ENCODE measurements around the gene RUNX1. TPM values are rescaled to one million over a fixed set of nuclear protein-coding genes. Genes with fewer than 3 reads are reported as not detected.

RUNX1 gene
- total RNA-seq, 1 experiment from 2014 or later: 0.52 TPM

DNA sequence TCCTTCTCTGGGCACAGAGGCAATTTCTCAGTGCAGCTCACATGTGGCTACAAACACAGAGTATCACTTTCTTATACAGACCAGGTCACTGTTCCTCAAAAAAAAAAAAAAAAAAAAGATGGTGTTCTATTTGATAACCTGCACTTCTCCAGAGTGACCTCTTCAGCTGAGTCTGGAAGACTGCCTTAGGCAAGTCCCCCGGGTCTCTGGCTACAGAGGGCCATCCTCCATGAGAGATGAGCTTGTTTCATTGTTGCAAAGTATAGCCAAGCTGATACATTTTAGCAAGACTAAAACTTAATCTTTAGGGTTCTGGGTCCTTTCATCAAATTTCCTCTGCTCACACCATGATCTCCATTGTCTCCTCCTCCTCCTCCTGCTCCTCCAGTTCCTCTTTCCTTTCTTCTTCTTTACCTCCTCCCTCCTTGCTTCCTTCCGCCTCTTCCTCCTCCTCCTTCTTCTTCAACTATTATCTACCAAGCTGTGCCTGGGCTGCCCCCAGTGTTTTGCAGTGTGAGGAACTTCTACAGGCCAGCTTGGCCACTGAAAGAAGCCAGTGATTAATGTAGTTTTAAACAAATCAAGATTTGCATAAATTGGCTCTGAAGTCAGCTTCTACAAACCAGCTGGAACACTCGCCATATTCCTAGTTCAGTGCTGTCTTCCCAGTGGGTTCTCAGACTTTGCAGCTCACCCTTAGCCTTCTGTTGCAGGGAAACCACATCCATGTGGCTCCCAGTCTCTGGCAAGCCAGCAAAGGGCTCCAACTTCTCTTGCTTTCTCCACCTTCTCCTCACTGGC, 139.4 kb downstream of the RUNX1 start:
- TF ChIP-seq, protein P1, sequence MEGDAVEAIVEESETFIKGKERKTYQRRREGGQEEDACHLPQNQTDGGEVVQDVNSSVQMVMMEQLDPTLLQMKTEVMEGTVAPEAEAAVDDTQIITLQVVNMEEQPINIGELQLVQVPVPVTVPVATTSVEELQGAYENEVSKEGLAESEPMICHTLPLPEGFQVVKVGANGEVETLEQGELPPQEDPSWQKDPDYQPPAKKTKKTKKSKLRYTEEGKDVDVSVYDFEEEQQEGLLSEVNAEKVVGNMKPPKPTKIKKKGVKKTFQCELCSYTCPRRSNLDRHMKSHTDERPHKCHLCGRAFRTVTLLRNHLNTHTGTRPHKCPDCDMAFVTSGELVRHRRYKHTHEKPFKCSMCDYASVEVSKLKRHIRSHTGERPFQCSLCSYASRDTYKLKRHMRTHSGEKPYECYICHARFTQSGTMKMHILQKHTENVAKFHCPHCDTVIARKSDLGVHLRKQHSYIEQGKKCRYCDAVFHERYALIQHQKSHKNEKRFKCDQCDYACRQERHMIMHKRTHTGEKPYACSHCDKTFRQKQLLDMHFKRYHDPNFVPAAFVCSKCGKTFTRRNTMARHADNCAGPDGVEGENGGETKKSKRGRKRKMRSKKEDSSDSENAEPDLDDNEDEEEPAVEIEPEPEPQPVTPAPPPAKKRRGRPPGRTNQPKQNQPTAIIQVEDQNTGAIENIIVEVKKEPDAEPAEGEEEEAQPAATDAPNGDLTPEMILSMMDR (conservative IDR thresholded peaks at IDR 0.05; ENCODE audit: low read depth, low read length): no peak
- no peak for TF ChIP-seq EZH2 (IDR thresholded peaks at IDR 0.05; ENCODE audit: borderline replicate concordance, low read depth, low read length, poor library complexity, severe bottlenecking)
- no peak for DNase-seq (ENCODE audit: low spot score)
- no peak overlapping the region for H3K4me3 ChIP-seq (ENCODE audit: low read depth, low read length, poor library complexity, severe bottlenecking)
- POLR2A ChIA-PET (ENCODE audit: low non-redundant PET): no interaction called here
- no peaks in the 10 kb centered on the region for H3K36me3 ChIP-seq (ENCODE audit: insufficient read depth, low read length, poor library complexity, severe bottlenecking)
- intact Hi-C loops (cut with micrococcal nuclease; ENCODE audit: unreplicated experiment): no loop called here
- H3K9me3 ChIP-seq (ENCODE audit: low read depth, low read length, poor library complexity, severe bottlenecking): no peaks in the 10 kb centered on the region
- H3K27ac ChIP-seq (ENCODE audit: low read depth, low read length, poor library complexity, severe bottlenecking): no peak overlapping the region
- peaks cover 66% of the 10 kb centered on the region for H3K27me3 ChIP-seq (replicated peaks; ENCODE audit: insufficient read depth, low read depth, low read length, poor library complexity)
- H3K4me1 ChIP-seq (ENCODE audit: insufficient read depth, low read length, poor library complexity, severe bottlenecking): no peaks in the 10 kb centered on the region
- CTCF ChIA-PET: no interaction called here
- BruUV-seq (replicated peaks): no TSS peak

DNA sequence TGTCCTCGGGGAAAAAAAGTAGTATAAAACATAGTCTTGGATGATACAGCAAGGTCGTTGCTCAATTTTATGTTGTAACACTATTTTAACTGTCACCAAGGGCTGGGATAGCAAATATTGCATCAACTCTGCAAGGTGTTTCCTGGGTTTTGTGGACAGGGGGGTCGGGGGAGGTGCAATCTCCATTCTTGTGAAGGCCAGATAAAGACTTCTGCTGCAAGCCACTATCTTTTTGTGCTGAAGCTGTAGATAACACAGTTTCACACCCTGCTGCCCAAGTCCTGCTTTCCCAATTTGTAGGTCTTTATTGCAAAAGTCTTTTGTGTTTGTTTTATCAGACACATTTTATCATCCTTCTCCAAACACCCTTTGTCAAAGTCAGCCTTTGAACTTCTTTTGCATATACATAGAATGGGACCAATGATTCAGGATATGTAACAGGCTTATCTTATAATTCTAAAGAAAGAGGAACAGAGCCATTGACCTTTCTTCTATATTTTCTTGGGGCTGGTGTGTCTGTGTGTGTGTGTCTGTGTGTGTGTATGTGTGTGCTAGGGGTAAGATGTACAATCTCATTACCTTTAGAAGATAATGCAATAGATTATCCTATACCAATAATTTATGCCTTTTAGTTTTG, 140.6 kb downstream of the RUNX1 start:
- TF ChIP-seq, protein P1 (conservative IDR thresholded peaks at IDR 0.05; ENCODE audit: low read depth, low read length): no peak
- TF ChIP-seq EZH2 (IDR thresholded peaks at IDR 0.05; ENCODE audit: borderline replicate concordance, low read depth, low read length, poor library complexity, severe bottlenecking): no peak
- H3K9me3 ChIP-seq (ENCODE audit: low read depth, low read length, poor library complexity, severe bottlenecking): no peaks in the 10 kb centered on the region
- ChIA-PET CTCF (no interaction called here), POLR2A (ENCODE audit: low non-redundant PET) (no interaction called here)
- DNase-seq (ENCODE audit: low spot score): no peak
- no peak overlapping the region for H3K4me3 ChIP-seq (ENCODE audit: low read depth, low read length, poor library complexity, severe bottlenecking)
- H3K4me1 ChIP-seq (ENCODE audit: insufficient read depth, low read length, poor library complexity, severe bottlenecking): no peaks in the 10 kb centered on the region
- intact Hi-C loops (cut with micrococcal nuclease; ENCODE audit: unreplicated experiment): no loop called here
- BruUV-seq (replicated peaks): no TSS peak
- H3K27me3 ChIP-seq (replicated peaks; ENCODE audit: insufficient read depth, low read depth, low read length, poor library complexity): peaks cover 73% of the 10 kb centered on the region
- H3K36me3 ChIP-seq (ENCODE audit: insufficient read depth, low read length, poor library complexity, severe bottlenecking): no peaks in the 10 kb centered on the region
- H3K27ac ChIP-seq (ENCODE audit: low read depth, low read length, poor library complexity, severe bottlenecking): no peak overlapping the region

DNA sequence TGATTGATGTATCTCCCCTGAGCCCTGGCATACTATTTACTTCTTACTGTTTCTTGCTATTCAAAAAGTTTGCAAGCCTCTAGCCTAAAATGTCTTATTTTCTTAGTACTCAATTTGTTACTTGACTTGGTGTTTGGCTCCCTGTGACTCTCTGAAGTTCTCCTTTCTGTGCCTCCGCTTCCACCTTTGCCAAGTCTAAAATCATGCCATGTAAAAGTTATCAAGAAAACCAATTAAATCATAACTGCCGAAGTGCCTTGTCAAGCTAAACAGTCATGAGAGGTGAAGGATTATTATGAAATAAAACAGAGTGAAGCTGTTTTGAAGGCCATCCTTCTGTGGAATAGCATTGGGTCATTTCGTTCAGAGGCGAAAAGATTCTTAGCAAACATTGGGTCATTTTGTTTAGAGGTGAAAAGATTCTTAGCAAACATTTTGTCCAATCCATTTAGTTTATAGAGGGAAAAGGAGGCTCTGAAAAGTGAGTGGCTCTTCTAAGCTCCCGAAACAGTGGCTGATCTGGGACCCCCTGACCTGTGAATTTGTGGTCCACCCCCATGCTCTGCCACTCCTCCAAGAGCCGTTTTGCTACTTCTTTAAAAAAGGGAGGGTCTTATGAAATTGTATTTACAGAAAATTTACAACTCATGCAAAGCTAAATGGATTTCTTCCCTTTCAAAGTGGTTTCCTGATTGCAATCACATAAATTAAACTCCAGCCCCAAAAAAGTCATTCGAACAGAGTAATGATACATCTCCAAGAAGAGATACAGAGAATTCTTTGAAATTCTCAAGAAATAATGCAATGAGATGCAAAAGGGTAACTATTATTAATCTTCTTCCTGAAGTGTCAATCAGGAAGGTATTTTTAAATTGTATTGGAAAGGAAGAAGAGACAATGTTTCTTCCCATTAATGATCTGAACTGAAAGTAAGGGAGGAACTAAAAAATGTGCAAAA, 141.4 kb downstream of the RUNX1 start:
- no peak overlapping the region for H3K4me3 ChIP-seq (ENCODE audit: low read depth, low read length, poor library complexity, severe bottlenecking)
- TF ChIP-seq, protein P1 (conservative IDR thresholded peaks at IDR 0.05; ENCODE audit: low read depth, low read length): no peak
- CTCF ChIA-PET: no interaction called here
- DNase-seq (ENCODE audit: low spot score): no peak
- H3K27me3 ChIP-seq (replicated peaks; ENCODE audit: insufficient read depth, low read depth, low read length, poor library complexity): peaks cover 80% of the 10 kb centered on the region
- H3K9me3 ChIP-seq (ENCODE audit: low read depth, low read length, poor library complexity, severe bottlenecking): no peaks in the 10 kb centered on the region
- BruUV-seq (replicated peaks): no TSS peak
- H3K36me3 ChIP-seq (ENCODE audit: insufficient read depth, low read length, poor library complexity, severe bottlenecking): no peaks in the 10 kb centered on the region
- no peak overlapping the region for H3K27ac ChIP-seq (ENCODE audit: low read depth, low read length, poor library complexity, severe bottlenecking)
- POLR2A ChIA-PET (ENCODE audit: low non-redundant PET): no interaction called here
- H3K4me1 ChIP-seq (ENCODE audit: insufficient read depth, low read length, poor library complexity, severe bottlenecking): no peaks in the 10 kb centered on the region
- intact Hi-C loops (cut with micrococcal nuclease; ENCODE audit: unreplicated experiment): no loop called here

Data from A673 (cell line).